ENCODE results near the gene TMEM125.

Gene TMEM125

DNA sequence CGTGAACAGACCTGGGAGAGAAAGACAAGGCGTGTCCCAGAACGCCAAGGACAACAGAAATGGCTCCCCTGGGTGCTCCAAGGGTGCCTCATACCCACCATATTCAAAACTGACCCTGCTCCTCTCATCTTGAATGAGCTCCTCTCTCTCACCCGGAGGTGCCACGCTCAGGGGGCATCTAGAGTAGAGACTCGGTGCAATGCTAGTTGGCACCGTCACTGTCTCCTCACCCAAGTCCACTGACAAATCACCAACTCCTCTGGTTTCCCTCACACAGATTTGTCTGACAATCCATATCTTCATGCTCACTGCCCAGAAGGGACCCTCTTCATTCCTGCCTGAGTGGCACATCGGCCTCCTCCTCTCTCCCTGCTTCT, 5.0 kb downstream of the TMEM125 start:
- no peak for DNase-seq (ENCODE audit: low read depth)

DNA sequence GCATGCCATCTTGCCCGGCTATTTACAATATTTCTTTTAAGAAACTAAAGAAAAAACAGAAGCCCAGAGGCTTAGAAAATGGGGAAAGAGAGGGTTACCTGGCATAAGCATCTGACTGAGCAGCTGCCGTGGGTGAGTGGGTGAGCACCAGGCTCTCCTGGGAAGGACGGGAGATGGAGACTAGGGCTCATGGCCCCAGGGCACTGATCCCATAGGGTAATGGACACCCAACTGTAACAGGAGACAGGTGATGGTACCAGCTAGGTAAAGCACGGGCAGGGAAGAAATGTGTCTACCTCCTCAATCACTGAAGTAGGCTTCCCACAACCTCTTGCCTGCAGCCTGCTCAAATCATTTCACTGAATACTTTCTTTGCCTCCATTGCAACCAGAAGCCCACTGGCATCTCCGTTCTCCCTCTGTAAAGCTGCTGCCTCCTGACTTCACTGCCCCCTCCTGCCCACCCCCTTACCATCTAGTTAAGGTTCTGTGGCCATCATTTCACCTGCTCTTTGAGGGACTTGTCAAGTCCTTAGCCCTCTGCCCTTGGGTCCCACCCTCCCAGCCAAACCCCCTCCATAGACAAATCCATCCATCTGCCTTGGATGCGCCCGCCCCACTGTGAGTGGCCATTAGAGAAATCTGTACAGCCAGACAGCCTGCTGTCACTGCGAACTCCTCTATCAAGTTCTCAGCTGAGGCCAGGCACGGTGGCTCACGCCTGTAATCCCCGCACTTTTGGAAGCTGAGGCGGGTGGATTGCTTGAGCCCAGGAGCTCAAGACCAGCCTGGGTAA, 6.2 kb downstream of the TMEM125 start:
- no peak for DNase-seq (ENCODE audit: low read depth)

DNA sequence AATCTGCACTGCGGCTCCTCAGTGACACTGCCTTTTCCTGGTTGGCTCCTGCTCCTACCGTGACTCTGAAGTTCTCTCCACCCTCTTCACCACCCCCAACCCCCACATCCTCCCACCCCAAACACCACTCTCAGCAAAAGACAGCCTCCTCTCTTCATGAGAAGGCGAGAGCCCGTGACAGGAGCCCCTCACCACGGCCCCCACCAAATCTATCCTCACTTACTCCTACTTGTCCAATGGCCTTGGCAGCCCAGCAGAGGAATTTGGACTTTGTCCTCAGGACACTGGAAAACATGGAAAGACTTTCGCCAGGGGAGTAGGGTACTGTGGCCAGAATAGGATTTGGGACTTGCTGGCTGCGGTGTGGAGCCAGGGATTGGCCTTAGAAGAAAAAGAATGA, 6.9 kb downstream of the TMEM125 start:
- no peak for DNase-seq (ENCODE audit: low read depth)

GRCh38 chr1:43277116-43277876, 7.5 kb downstream of the TMEM125 start:
- DNase-seq (ENCODE audit: low read depth): no peak

GRCh38 chr1:43279161-43279560, 9.4 kb downstream of the TMEM125 start:
- no peak for DNase-seq (ENCODE audit: low read depth)

DNA sequence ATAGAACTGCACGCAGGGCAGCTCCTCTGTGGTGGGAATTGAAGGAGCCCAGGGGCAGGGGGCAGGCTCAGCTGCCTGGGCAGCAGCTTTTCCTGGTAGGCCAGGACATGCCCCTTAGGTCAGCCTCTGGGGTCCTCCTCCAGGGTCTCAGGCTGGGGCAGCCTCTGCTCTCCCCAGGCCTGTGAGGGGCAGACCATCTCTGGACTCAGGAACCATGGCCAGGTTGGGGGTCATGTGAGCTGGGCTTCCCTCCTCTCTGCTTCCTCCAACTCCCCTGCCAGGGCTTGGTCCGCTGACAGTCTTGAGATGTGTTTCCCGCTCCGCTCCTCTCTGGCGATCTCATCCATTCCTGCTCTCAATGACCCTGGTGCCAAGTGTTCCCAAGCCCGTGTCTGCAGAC, 9.9 kb downstream of the TMEM125 start:
- no peak for DNase-seq (ENCODE audit: low read depth)

DNA sequence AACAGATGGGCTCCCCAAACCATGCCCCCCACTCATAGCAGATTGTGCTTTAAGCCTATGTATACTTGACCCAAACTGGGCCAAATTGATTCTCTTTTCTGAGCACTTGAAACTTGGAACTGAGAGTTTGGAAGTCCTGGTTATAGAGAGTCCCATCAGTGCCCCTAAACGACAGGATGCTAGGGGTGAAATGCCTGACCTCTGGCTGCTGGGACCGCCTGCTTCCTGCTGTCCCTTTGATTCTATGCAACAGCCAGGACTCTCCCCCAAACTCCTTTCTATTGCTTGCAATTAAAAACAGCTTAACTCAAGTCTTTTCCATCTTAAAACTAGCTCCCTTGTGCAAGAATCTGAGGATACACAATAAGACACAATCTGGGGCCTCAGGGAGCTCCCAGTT, 10.9 kb downstream of the TMEM125 start:
- DNase-seq (ENCODE audit: low read depth): no peak

GRCh38 chr1:43282220-43283195, 12.7 kb downstream of the TMEM125 start:
- DNase-seq (ENCODE audit: low read depth): no peak

DNA sequence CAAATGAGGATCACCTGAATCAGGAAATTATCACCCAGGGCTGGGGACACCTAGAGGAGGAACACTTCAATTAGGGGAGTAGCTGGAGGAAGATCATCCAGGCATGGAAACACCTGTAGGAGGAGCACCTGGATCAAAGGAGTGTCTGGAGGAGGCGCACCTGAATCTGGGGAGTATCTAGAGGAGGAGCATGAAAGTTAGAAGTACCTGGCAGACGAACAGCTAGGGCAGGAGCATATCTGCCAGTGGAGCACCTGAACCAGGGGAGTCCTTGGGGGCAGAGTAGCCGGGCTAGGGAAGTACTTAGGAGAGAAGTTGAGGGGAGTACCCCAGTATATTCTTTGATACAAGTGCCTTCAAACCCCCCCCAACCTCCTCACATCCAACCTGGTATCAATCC, 14.3 kb downstream of the TMEM125 start:
- no peak for DNase-seq (ENCODE audit: low read depth)

- DNase-seq (ENCODE audit: low read depth): no peak
Observed at GRCh38 chr1:43284546-43285110, 14.8 kb downstream of the TMEM125 start.

DNA sequence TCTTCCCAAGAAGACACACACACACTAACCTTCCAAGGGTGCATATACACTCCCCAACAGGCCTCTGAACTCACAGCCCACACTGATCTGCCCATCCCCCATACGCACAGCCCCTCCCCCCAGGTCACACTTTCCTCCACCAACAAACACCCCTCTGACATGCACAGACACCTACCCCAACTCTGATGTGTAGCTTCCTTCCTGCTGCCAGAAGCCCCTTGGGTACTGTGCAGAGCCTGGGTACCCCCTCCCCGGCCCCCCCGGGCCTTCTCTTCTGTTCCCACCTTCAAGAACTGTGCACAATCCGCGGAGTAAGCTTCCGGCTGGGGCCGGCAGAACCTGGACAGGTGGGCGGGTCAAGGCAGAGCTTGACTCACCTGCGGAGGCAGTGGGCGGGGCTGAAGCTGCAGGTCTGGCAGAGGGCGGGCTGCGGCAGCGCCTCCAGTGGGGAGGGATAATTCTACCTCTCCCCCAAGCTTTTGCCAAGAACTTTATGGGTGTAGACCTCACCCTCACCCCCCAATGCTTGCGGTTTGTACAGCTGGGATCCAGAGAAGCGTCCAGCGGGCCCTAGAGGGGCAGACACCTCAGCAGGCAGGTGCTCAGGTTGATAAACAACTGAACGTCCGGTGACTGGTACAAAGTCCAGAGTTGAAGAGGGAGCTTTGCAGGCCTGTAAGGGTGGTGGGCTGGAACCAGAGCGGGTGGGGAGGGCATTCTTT, 15.6 kb downstream of the TMEM125 start, which contains the start of gene C1orf210:
Gene C1orf210, minus strand, starts transcription at position 313 of the 722 bp plus-strand sequence. CDS start 2,311 bp downstream, outside the sequence.
- no peak for DNase-seq (ENCODE audit: low read depth)

GRCh38 chr1:43286115-43286514, 16.3 kb downstream of the TMEM125 start:
- no peak for DNase-seq (ENCODE audit: low read depth)

- no peak for DNase-seq (ENCODE audit: low read depth)
Observed at GRCh38 chr1:43286533-43286932, 16.8 kb downstream of the TMEM125 start.

- DNase-seq (ENCODE audit: low read depth): no peak
Observed at GRCh38 chr1:43288058-43288784, 18.4 kb downstream of the TMEM125 start.

DNA sequence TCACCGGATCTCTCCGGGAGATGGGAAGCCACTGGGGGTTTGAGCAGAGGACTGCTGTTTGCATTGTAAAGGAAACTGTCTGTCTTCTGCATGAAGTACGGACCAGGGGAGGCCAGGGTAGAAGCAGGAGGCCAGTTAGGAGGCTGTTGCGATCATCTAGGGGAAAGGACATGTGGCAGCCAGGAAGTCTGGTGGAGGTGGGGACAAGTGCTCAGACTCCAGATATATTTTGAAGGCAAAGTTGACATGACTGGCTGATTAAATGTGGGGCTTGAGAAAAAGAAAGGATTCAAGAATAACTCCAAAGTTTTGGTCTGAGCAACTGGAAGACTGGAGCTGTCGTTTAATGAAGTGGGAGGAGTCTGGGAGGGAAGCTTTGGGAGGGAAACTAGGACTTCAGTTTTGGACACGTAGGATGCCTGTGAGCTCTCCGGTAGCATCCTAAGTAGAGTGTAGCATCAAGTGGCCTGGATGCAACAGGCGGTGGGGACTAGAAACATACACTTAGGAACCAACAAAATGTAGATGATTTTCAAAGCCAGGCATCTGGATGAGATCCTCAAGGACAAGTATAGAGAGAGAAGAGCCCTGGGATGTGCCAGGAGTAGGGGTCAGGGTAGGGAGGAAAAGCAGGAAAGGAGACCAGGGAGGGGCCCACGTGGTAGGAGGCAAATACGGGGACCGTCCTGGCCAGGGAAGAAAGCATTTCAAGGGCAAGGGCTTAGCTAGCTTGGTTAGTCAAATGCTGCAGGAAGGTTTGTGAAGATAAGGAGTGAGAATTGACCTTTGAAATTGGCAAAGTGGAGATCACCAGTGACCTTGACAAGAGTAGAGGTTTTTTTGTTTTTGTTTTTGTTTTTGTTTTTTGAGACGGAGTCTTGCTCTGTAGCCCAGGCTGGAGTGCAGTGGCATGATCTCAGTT, 19.3 kb downstream of the TMEM125 start:
- DNase-seq (ENCODE audit: low read depth): no peak

GRCh38 chr1:43292216-43292615, 22.4 kb downstream of the TMEM125 start:
- DNase-seq (ENCODE audit: low read depth): no peak

DNA sequence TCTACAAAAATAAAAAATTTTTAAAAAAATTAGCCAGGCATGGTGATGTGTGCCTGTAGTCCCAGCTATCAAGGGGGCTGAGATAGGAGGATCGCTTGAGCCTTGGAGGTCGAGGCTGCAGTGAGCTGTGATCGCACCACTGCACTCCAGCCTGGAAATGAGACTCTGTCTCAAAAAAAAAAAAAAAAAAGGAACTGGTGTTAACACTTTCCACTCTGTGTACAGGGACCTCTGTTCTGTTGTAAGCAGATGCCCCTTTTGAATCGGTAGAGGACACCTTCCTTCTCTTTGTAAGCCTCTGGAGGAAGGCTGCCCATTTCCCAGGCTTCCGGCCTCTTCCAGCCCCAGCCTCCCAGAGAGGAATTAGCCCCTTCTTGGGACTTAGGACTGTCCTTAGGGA, 22.9 kb downstream of the TMEM125 start:
- no peak for DNase-seq (ENCODE audit: low read depth)

DNA sequence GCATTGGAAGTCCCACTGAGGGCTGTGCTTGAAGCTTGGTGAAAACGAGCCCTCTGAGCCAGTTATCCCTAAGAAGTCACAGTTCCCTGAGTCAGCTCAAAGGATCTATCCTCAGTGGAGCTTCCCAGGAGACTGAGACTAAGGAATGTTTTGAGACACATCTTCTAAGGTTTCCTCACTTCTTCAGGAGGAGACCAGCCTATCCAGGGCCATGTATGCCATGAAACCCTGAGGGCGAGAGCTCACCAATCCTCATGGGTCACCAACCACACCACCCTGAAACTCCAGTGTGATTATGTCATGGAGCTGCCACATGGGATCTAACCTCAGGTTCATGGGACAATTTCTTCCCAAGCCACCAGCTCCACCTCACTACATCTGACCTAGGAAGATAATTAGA, 23.4 kb downstream of the TMEM125 start:
- peak; percentile 6 for DNase-seq (ENCODE audit: low read depth)
